IMR-90 (cell line): Measurements from ENCODE around the gene MRPS22. TPM values are rescaled to one million over a fixed set of nuclear protein-coding genes. Genes with fewer than 3 reads are reported as not detected.

ENCODE experiments used
- ATAC-seq: fragments of 200-7000 bp; cut with Tn5 transposase; 2 replicates; pipeline ENCODE4 v1.9.1; 2020; ENCODE audit warnings: low read depth, mild to moderate bottlenecking, moderate library complexity
- BruUV-seq: library from RNA; stranded (reverse); fragments of 400-500 nt; replicated peaks from 2 replicates; lab custom pipeline; 2021; lab: Mats Ljungman, UMichigan
- CTCF ChIA-PET: fragments of 300-600 bp; formaldehyde crosslinking; extraction: SDS; loops from one replicate; lab custom pipeline; 2021; ENCODE audit warnings: antibody characterized with exemption; lab: Yijun Ruan, JAX
- POLR2A ChIA-PET: fragments of 300-600 bp; sonication (Branson Sonifier 250); formaldehyde crosslinking; loops from one replicate; lab custom pipeline; 2022; ENCODE audit warnings: antibody characterized with exemption; ENCODE audit not compliant: unreplicated experiment; lab: Charles Lee
- DNase-seq: peaks from one replicate; pipeline ENCODE4 v3.0.0; 2013
- H2AFZ ChIP-seq: replicated peaks from 2 replicates; pipeline ENCODE3; 2013; ENCODE audit warnings: low read length, mild to moderate bottlenecking; ENCODE audit not compliant: poor library complexity
- H2AK5ac ChIP-seq: 2 replicates; pipeline ENCODE4 v1.6.1; 2013; ENCODE audit warnings: low read depth, low read length, inconsistent platforms
- H2AK9ac ChIP-seq: replicated peaks from 2 replicates; pipeline ENCODE3; 2013; ENCODE audit warnings: mild to moderate bottlenecking, low read depth, low read length, moderate library complexity; ENCODE audit not compliant: poor library complexity
- H2BK120ac ChIP-seq: 2 replicates; pipeline ENCODE4 v1.6.1; 2013; ENCODE audit warnings: low read depth, low read length, inconsistent platforms
- H2BK15ac ChIP-seq: 3 replicates; pipeline ENCODE4 v1.6.1; 2013; ENCODE audit warnings: low read depth, low read length, inconsistent platforms
- H2BK20ac ChIP-seq: 2 replicates; pipeline ENCODE4 v1.6.1; 2013; ENCODE audit warnings: low read depth, mild to moderate bottlenecking, inconsistent platforms, low read length, moderate library complexity
- H2BK5ac ChIP-seq: 2 replicates; pipeline ENCODE4 v1.6.1; 2013; ENCODE audit warnings: mild to moderate bottlenecking, low read depth, low read length, inconsistent platforms; ENCODE audit not compliant: poor library complexity, severe bottlenecking
- H3K14ac ChIP-seq: replicated peaks from 2 replicates; pipeline ENCODE4 v1.6.1; 2013; ENCODE audit warnings: low read depth, low read length, inconsistent platforms
- H3K18ac ChIP-seq: 2 replicates; pipeline ENCODE4 v1.6.1; 2013; ENCODE audit warnings: low read depth, low read length, control low read depth
- H3K23ac ChIP-seq: 2 replicates; pipeline ENCODE4 v1.6.1; 2013; ENCODE audit warnings: low read depth, low read length, inconsistent platforms
- H3K27ac ChIP-seq: 2 replicates; pipeline ENCODE4 v1.5.1; 2013; ENCODE audit warnings: mild to moderate bottlenecking, control low read depth, low read length; ENCODE audit not compliant: insufficient read depth
- H3K27me3 ChIP-seq: 2 replicates; pipeline ENCODE4 v1.6.1; 2013; ENCODE audit warnings: low read length; ENCODE audit not compliant: control insufficient read depth, insufficient read depth
- H3K36me3 ChIP-seq: 2 replicates; pipeline ENCODE4 v1.6.1; 2013; ENCODE audit warnings: low read length, mixed read lengths; ENCODE audit not compliant: control insufficient read depth, insufficient read depth
- H3K4ac ChIP-seq: 2 replicates; pipeline ENCODE4 v1.6.1; 2013; ENCODE audit warnings: low read depth, low read length, inconsistent platforms
- H3K4me1 ChIP-seq: 2 replicates; pipeline ENCODE4 v1.6.1; 2013; ENCODE audit warnings: low read length, mixed read lengths; ENCODE audit not compliant: control insufficient read depth, insufficient read depth
- H3K4me2 ChIP-seq: 2 replicates; pipeline ENCODE4 v1.6.1; 2013; ENCODE audit warnings: low read depth, mild to moderate bottlenecking, control low read depth, low read length, moderate library complexity
- H3K4me3 ChIP-seq: 2 replicates; pipeline ENCODE4 v1.5.1; 2013; ENCODE audit warnings: low read depth, mild to moderate bottlenecking, control low read depth, low read length, moderate library complexity; ENCODE audit not compliant: insufficient read depth
- H3K56ac ChIP-seq: 2 replicates; pipeline ENCODE4 v1.6.1; 2013; ENCODE audit warnings: low read length, inconsistent platforms; ENCODE audit not compliant: insufficient read depth; ENCODE audit errors: extremely low read depth
- H3K79me1 ChIP-seq, 2 experiments: 2 replicates each; pipeline ENCODE4 v1.6.1; 2013; ENCODE audit warnings: low read length in 2 of 2, inconsistent platforms in 1 of 2, low read depth in 1 of 2
- H3K9ac ChIP-seq: 2 replicates; pipeline ENCODE4 v1.6.1; 2013; ENCODE audit warnings: low read depth, low read length, control low read depth
- H3K9me1 ChIP-seq: 2 replicates; pipeline ENCODE4 v1.6.1; 2013; ENCODE audit warnings: low read length, inconsistent platforms; ENCODE audit not compliant: insufficient read depth
- H3K9me3 ChIP-seq: 2 replicates; pipeline ENCODE4 v1.6.1; 2013; ENCODE audit warnings: low read length; ENCODE audit not compliant: control insufficient read depth, insufficient read depth
- H4K20me1 ChIP-seq: 2 replicates; pipeline ENCODE4 v1.6.1; 2013; ENCODE audit warnings: low read length, inconsistent platforms; ENCODE audit not compliant: insufficient read depth
- H4K5ac ChIP-seq: 2 replicates; pipeline ENCODE4 v1.6.1; 2013; ENCODE audit warnings: mild to moderate bottlenecking, low read depth, low read length, control low read depth
- H4K8ac ChIP-seq, 2 experiments: 2 replicates each; pipeline ENCODE4 v1.6.1; 2013; ENCODE audit warnings: low read depth in 2 of 2, low read length in 2 of 2, control low read depth in 1 of 2, inconsistent platforms in 1 of 2
- H4K91ac ChIP-seq: 2 replicates; pipeline ENCODE4 v1.6.1; 2013; ENCODE audit warnings: low read depth, low read length, inconsistent platforms; ENCODE audit not compliant: insufficient read depth
- BHLHE40 ChIP-seq: fragments of 150-350 bp; IDR thresholded peaks from 2 replicates; pipeline ENCODE4 v1.6.1; 2016; ENCODE audit warnings: mild to moderate bottlenecking, low read depth, low read length
- CEBPB ChIP-seq: IDR thresholded peaks from 2 replicates; pipeline ENCODE4 v1.6.1; 2012; ENCODE audit warnings: low read depth, low read length, improper control_type of control experiment
- CHD1 ChIP-seq: IDR thresholded peaks from 2 replicates; pipeline ENCODE4 v1.6.1; 2012; ENCODE audit warnings: low read depth, low read length, improper control_type of control experiment
- ELK1 ChIP-seq: fragments of 150-350 bp; IDR thresholded peaks from 2 replicates; pipeline ENCODE4 v1.6.1; 2016; ENCODE audit warnings: low read depth, mild to moderate bottlenecking, low read length, moderate library complexity, borderline replicate concordance
- FOS ChIP-seq: fragments of 150-350 bp; IDR thresholded peaks from 2 replicates; pipeline ENCODE4 v1.6.1; 2016; ENCODE audit warnings: low read depth, low read length
- MAZ ChIP-seq: IDR thresholded peaks from 2 replicates; pipeline ENCODE4 v1.6.1; 2012; ENCODE audit warnings: low read depth, mild to moderate bottlenecking, low read length, improper control_type of control experiment, moderate library complexity, borderline replicate concordance
- NFE2L2 ChIP-seq: fragments of 150-350 bp; IDR thresholded peaks from 2 replicates; pipeline ENCODE4 v1.6.1; 2016; ENCODE audit warnings: low read depth, mild to moderate bottlenecking, low read length
- POLR2A ChIP-seq: IDR thresholded peaks from 2 replicates; pipeline ENCODE4 v1.6.1; 2012; ENCODE audit warnings: mild to moderate bottlenecking, low read depth, low read length
- RAD21 ChIP-seq: IDR thresholded peaks from 2 replicates; pipeline ENCODE4 v1.6.1; 2012; ENCODE audit warnings: low read length, improper control_type of control experiment
- RFX5 ChIP-seq: IDR thresholded peaks from 2 replicates; pipeline ENCODE4 v1.8.0; 2012; ENCODE audit warnings: low read depth, mild to moderate bottlenecking, low read length, moderate library complexity
- SMC3 ChIP-seq: fragments of 150-350 bp; IDR thresholded peaks from 2 replicates; pipeline ENCODE4 v1.6.1; 2016; ENCODE audit warnings: low read depth, mild to moderate bottlenecking, antibody characterized with exemption, low read length, moderate library complexity
- USF2 ChIP-seq: fragments of 150-350 bp; IDR thresholded peaks from 2 replicates; pipeline ENCODE4 v1.6.1; 2017; ENCODE audit warnings: mild to moderate bottlenecking, antibody characterized with exemption, low read length, low read depth
- WGBS, 2 experiments: methylation state at CpG; one replicate each; pipeline versions ENCODE4 v1.1.5 to v1.1.7; 2013; ENCODE audit warnings: missing lambda C conversion rate in 2 of 2; ENCODE audit not compliant: insufficient read length in 1 of 2; ENCODE audit errors: extremely low coverage in 2 of 2; 5-methylcytosine and 5-hydroxymethylcytosine counted together
- dilution Hi-C: fragments of 300-500 bp; cut with HindIII; formaldehyde crosslinking; loops from one replicate; pipeline ENCODE4 v1.14.3; 2018; ENCODE audit warnings: low sequenced_read_pairs; ENCODE audit not compliant: unreplicated experiment
- in situ Hi-C: fragments of 300-500 bp; cut with MboI; formaldehyde crosslinking; loops from 3 replicates; pipeline ENCODE4 v1.14.3; 2019; ENCODE audit warnings: low sequenced_read_pairs, inconsistent platforms, mixed read lengths
- intact Hi-C: fragments of 100-400 bp; cut with micrococcal nuclease; formaldehyde crosslinking; loops from 2 replicates; pipeline ENCODE4 v1.10.0; 2022
- polyA plus RNA-seq, 3 experiments: library from polyadenylated mRNA; depleted of rRNA; stranded (reverse); fragments of >200 nt; gene quantifications; 2 replicates each; pipeline ENCODE4 v1.2.3, GENCODE V29; 2012; ENCODE audit warnings: low replicate concordance in 1 of 3
- total RNA-seq: library from RNA; depleted of rRNA; stranded (reverse); fragments of >200 nt; gene quantifications from 2 replicates; pipeline ENCODE4 v1.2.3, GENCODE V29; 2012
- TF ChIP-seq, protein P1 (sequence below): conservative IDR thresholded peaks from 2 replicates; pipeline ENCODE4 v1.5.1; 2012; ENCODE audit warnings: mild to moderate bottlenecking, low read depth, low read length, improper control_type of control experiment

The MRPS22 gene
- total and polyA plus RNA-seq, 2 of the 4 experiments (the other 2 are of a cell fraction) = 54.5 to 72.4 TPM

GRCh38 chr3:139378587-139379241, 34.9 kb downstream of the MRPS22 start:
- H3K9me1 ChIP-seq = peaks cover 3% of the 10 kb centered on the region
- no peak overlapping the region for H3K56ac ChIP-seq
- no peak overlapping the region for H2BK5ac ChIP-seq
- H2BK120ac ChIP-seq = no peak overlapping the region
- CTCF ChIA-PET = no interaction called here
- H3K27ac ChIP-seq = no peak overlapping the region
- no TSS peak for BruUV-seq
- no peak overlapping the region for H2AFZ ChIP-seq
- peaks cover 29 to 43% of the 10 kb centered on the region in 2 experiments for H3K79me1 ChIP-seq
- no peak for TF ChIP-seq POLR2A
- TF ChIP-seq USF2 = no peak
- no peak for TF ChIP-seq RAD21
- no peak for TF ChIP-seq BHLHE40
- no peak for TF ChIP-seq CHD1
- TF ChIP-seq SMC3 = no peak
- TF ChIP-seq CEBPB = no peak
- no peak for TF ChIP-seq FOS
- no peak for TF ChIP-seq ELK1
- TF ChIP-seq, protein P1, sequence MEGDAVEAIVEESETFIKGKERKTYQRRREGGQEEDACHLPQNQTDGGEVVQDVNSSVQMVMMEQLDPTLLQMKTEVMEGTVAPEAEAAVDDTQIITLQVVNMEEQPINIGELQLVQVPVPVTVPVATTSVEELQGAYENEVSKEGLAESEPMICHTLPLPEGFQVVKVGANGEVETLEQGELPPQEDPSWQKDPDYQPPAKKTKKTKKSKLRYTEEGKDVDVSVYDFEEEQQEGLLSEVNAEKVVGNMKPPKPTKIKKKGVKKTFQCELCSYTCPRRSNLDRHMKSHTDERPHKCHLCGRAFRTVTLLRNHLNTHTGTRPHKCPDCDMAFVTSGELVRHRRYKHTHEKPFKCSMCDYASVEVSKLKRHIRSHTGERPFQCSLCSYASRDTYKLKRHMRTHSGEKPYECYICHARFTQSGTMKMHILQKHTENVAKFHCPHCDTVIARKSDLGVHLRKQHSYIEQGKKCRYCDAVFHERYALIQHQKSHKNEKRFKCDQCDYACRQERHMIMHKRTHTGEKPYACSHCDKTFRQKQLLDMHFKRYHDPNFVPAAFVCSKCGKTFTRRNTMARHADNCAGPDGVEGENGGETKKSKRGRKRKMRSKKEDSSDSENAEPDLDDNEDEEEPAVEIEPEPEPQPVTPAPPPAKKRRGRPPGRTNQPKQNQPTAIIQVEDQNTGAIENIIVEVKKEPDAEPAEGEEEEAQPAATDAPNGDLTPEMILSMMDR = no peak
- TF ChIP-seq RFX5 = no peak
- TF ChIP-seq MAZ = no peak
- no peak for TF ChIP-seq NFE2L2
- no peak overlapping the region for H2BK15ac ChIP-seq
- H3K4me3 ChIP-seq = no peak overlapping the region
- no peak overlapping the region for H3K18ac ChIP-seq
- H3K4me2 ChIP-seq = no peak overlapping the region; the same call in 1 of the 2 replicates
- peaks cover 55% of the 10 kb centered on the region for H4K20me1 ChIP-seq
- POLR2A ChIA-PET = interaction anchor here (0.9 kb wide), 1 partner anchor 11 kb away, joined by 4 read pairs; no protein-coding TSS in a partner anchor
- H3K36me3 ChIP-seq = peaks cover 42% of the 10 kb centered on the region
- dilution Hi-C loops = no loop called here
- no peaks in the 10 kb centered on the region for H3K9me3 ChIP-seq
- WGBS, 2 experiments = no CpG with 5 or more reads among the region's 3 CpGs
- H3K4ac ChIP-seq = no peak overlapping the region
- no peak overlapping the region for H4K91ac ChIP-seq
- H4K5ac ChIP-seq = no peak overlapping the region
- H2AK5ac ChIP-seq = no peak overlapping the region
- DNase-seq (peak; percentile 52), ATAC-seq (no peak)
- no peak overlapping the region for H2AK9ac ChIP-seq
- in situ Hi-C loops = no loop called here
- H3K14ac ChIP-seq = no peak overlapping the region
- H3K4me1 ChIP-seq = no peaks in the 10 kb centered on the region
- H2BK20ac ChIP-seq = no peak overlapping the region
- no peak overlapping the region for H3K9ac ChIP-seq
- intact Hi-C loops = loop anchor here (2.0 kb wide), 1 partner anchor 14 kb away; no protein-coding TSS in a partner anchor
- H4K8ac ChIP-seq = no peak overlapping the region
- H3K27me3 ChIP-seq = no peaks in the 10 kb centered on the region
- H3K23ac ChIP-seq = no peak overlapping the region
